PC-9 (cell line): ENCODE results near the gene SEL1L3. TPM values are rescaled to one million over a fixed set of nuclear protein-coding genes. Genes with fewer than 3 reads are reported as not detected.

ENCODE experiments used
- BruUV-seq: library from RNA; stranded (reverse); fragments of 400-500 nt; replicated peaks from 2 replicates; lab custom pipeline; 2021; lab: Mats Ljungman, UMichigan
- CTCF ChIA-PET: fragments of 300-600 bp; sonication (Branson Sonifier 250); formaldehyde crosslinking; loops from one replicate; lab custom pipeline; 2022; ENCODE audit warnings: antibody characterized with exemption; lab: Charles Lee
- POLR2A ChIA-PET: fragments of 300-600 bp; sonication (Branson Sonifier 250); formaldehyde crosslinking; loops from one replicate; lab custom pipeline; 2022; ENCODE audit warnings: antibody characterized with exemption; ENCODE audit not compliant: unreplicated experiment; lab: Charles Lee
- DNase-seq, 2 experiments: peaks; one replicate each; pipeline versions ENCODE4 v3.0.0 to v3.0.0-alpha.2; 2015 to 2022; ENCODE audit warnings: mixed read lengths in 1 of 2
- H2AFZ ChIP-seq: fragments of 200-600 bp; sonication (generic); 2 replicates; pipeline ENCODE4 v1.8.1; 2017; ENCODE audit warnings: antibody characterized with exemption
- H3F3A ChIP-seq: fragments of 200-600 bp; sonication (generic); 2 replicates; pipeline ENCODE4 v1.8.1; 2017; ENCODE audit warnings: antibody characterized with exemption, mild to moderate bottlenecking, low read depth; ENCODE audit not compliant: insufficient read depth
- H3K27ac ChIP-seq: fragments of 200-600 bp; sonication (generic); 2 replicates; pipeline ENCODE4 v1.6.1; 2016; ENCODE audit warnings: mixed run types
- H3K27me3 ChIP-seq: fragments of 200-600 bp; sonication (generic); 2 replicates; pipeline ENCODE4 v1.6.1; 2016; ENCODE audit warnings: low read depth, mixed run types; ENCODE audit not compliant: insufficient read depth
- H3K36me3 ChIP-seq: fragments of 200-600 bp; sonication (generic); 2 replicates; pipeline ENCODE4 v1.6.1; 2016; ENCODE audit warnings: low read depth, mixed run types
- H3K4me1 ChIP-seq: fragments of 200-600 bp; sonication (generic); replicated peaks from 2 replicates; pipeline ENCODE4 v1.6.1; 2016; ENCODE audit warnings: mixed run types; ENCODE audit not compliant: insufficient read depth
- H3K4me2 ChIP-seq: fragments of 200-600 bp; sonication (generic); 2 replicates; pipeline ENCODE4 v1.6.1; 2017; ENCODE audit warnings: mixed run types
- H3K4me3 ChIP-seq: fragments of 200-600 bp; sonication (generic); 2 replicates; pipeline ENCODE4 v1.6.1; 2016; ENCODE audit warnings: mixed run types
- H3K79me2 ChIP-seq: fragments of 200-600 bp; sonication (generic); 2 replicates; pipeline ENCODE4 v1.6.1; 2017; ENCODE audit warnings: low read depth, mixed run types
- H3K9me2 ChIP-seq: fragments of 200-600 bp; sonication (generic); 2 replicates; pipeline ENCODE4 v1.8.1; 2017; ENCODE audit warnings: mild to moderate bottlenecking; ENCODE audit not compliant: insufficient read depth
- H3K9me3 ChIP-seq: fragments of 200-600 bp; sonication (generic); 2 replicates; pipeline ENCODE4 v1.8.1; 2016; ENCODE audit warnings: low read depth; ENCODE audit not compliant: insufficient read depth
- H4K20me1 ChIP-seq: fragments of 200-600 bp; sonication (generic); 2 replicates; pipeline ENCODE4 v1.8.1; 2017; ENCODE audit not compliant: insufficient read depth
- EZH2 ChIP-seq: fragments of 200-600 bp; sonication (generic); IDR thresholded peaks from 2 replicates; pipeline ENCODE4 v1.8.0; 2017; ENCODE audit warnings: antibody characterized with exemption, low read depth
- intact Hi-C: fragments of 100-400 bp; cut with micrococcal nuclease; formaldehyde crosslinking; loops from one replicate; pipeline ENCODE4 v1.10.0; 2022; ENCODE audit not compliant: unreplicated experiment
- total RNA-seq: library from RNA; stranded (reverse); gene quantifications from 2 replicates; pipeline ENCODE4 v1.2.3, GENCODE V29; 2021
- TF ChIP-seq, protein P1 (sequence below): fragments of 200-600 bp; sonication (generic); conservative IDR thresholded peaks from 2 replicates; pipeline ENCODE4 v1.6.1; 2017; ENCODE audit warnings: mixed run types, antibody characterized with exemption, mild to moderate bottlenecking, moderate library complexity

SEL1L3 gene
- total RNA-seq, 1 experiment from 2014 or later: 79.2 TPM

DNA sequence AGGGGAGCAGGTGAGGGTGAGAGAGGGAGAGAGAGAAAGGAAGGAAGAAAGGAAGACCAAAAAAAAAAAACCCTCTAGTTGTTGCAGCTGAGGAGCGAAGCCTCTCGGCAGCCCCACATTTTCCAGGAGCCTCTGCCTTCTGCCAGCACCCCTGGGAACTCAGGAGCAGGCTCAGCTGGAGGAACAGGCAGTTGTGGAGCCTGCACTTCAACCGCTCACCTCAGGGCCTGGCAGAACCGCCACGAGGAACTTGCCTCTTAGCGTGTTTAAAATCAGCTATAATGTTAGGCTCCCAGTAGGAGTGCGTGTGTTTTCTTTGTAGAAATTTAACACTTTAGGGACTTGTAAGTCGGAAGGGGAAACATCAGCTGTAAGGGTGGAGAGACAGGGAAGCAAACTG lies 65.7 kb downstream of the SEL1L3 start:
- no peaks in the 10 kb centered on the region for H3K27me3 ChIP-seq
- no peak overlapping the region for H2AFZ ChIP-seq
- intact Hi-C loops: no loop called here
- H3K9me3 ChIP-seq: no peaks in the 10 kb centered on the region
- CTCF ChIA-PET: no interaction called here
- no peak overlapping the region for H3K4me2 ChIP-seq
- no peaks in the 10 kb centered on the region for H3K79me2 ChIP-seq
- no peak overlapping the region for H3K4me3 ChIP-seq
- no peak overlapping the region for H3K27ac ChIP-seq
- TF ChIP-seq, protein P1, sequence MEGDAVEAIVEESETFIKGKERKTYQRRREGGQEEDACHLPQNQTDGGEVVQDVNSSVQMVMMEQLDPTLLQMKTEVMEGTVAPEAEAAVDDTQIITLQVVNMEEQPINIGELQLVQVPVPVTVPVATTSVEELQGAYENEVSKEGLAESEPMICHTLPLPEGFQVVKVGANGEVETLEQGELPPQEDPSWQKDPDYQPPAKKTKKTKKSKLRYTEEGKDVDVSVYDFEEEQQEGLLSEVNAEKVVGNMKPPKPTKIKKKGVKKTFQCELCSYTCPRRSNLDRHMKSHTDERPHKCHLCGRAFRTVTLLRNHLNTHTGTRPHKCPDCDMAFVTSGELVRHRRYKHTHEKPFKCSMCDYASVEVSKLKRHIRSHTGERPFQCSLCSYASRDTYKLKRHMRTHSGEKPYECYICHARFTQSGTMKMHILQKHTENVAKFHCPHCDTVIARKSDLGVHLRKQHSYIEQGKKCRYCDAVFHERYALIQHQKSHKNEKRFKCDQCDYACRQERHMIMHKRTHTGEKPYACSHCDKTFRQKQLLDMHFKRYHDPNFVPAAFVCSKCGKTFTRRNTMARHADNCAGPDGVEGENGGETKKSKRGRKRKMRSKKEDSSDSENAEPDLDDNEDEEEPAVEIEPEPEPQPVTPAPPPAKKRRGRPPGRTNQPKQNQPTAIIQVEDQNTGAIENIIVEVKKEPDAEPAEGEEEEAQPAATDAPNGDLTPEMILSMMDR: no peak
- no peak for TF ChIP-seq EZH2
- no peaks in the 10 kb centered on the region for H3K4me1 ChIP-seq
- no peaks in the 10 kb centered on the region for H4K20me1 ChIP-seq
- POLR2A ChIA-PET: no interaction called here
- BruUV-seq: no TSS peak
- no peaks in the 10 kb centered on the region for H3K36me3 ChIP-seq
- no peaks in the 10 kb centered on the region for H3F3A ChIP-seq
- no peak for DNase-seq
- no peaks in the 10 kb centered on the region for H3K9me2 ChIP-seq

DNA sequence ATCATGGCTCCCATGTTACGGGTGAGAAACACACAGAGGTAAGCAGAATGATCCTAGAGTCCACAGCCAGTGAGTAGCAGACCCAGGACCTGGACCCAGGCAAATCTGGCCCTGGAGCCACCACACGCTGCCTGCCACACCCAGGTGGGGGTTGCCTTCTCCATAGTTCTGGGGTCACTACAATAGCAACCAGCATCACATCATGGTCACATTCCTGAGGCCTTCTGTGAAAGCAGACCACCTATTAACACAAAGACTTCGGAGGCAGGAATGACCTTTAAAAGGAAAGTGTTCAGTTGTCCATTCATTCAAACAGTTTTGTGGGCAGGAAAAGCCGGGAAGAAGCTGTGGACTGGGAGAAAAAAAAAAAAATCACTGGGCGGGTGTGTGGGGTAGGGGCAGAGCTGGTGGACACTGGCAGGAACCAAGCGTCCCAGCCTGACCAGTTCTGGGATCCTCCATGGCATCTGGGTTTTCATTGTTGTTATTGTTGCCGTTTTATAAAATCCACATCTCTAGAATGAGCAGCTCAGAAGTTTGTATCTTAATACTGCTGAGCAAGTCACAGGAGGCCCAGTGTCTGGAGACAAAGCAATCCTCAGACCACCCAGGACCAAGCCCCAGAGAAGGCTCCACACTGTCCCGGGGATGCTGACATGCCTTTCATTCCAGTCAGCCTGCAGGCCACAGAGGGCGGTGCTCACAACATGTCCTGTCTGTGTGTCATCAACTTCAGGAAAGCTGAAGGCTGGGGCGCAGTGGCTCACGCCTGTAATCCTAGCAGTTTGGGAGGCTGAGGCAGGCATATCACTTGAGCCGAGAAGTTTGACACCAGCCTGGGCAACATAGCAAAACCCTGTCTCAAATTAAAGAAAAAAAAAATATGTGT lies 67.0 kb downstream of the SEL1L3 start:
- no peaks in the 10 kb centered on the region for H3K9me3 ChIP-seq
- H3K27ac ChIP-seq: no peak overlapping the region
- ChIA-PET CTCF (no interaction called here), POLR2A (no interaction called here)
- no peak overlapping the region for H2AFZ ChIP-seq
- no peak overlapping the region for H3K4me2 ChIP-seq
- H3F3A ChIP-seq: no peaks in the 10 kb centered on the region
- DNase-seq: no peak
- H3K79me2 ChIP-seq: no peaks in the 10 kb centered on the region
- H3K4me3 ChIP-seq: no peak overlapping the region
- H3K36me3 ChIP-seq: no peaks in the 10 kb centered on the region
- TF ChIP-seq, protein P1: no peak
- TF ChIP-seq EZH2: no peak
- H3K27me3 ChIP-seq: no peaks in the 10 kb centered on the region
- no TSS peak for BruUV-seq
- intact Hi-C loops: no loop called here
- no peaks in the 10 kb centered on the region for H3K9me2 ChIP-seq
- H4K20me1 ChIP-seq: no peaks in the 10 kb centered on the region
- no peaks in the 10 kb centered on the region for H3K4me1 ChIP-seq

DNA sequence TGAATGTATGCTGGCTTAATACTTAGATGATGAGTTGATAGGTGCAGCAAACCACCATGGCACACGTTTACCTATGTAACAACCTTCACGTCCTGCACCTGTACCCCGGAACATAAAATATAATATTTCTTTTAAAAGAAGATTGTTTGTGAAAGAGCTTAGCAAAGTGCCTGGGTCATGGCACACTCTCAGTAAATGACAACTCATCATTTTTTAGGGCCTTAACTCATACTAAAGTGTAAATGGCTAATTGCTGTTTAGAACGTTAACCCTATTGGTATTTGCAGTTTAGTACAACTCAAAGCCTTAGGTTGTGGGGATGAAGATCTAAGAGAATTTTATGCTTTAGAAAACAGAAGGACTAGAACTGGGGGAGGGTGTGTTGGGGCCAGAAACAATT lies 67.7 kb downstream of the SEL1L3 start:
- CTCF ChIA-PET: no interaction called here
- Histone ChIP-seq H3K27ac (no peak overlapping the region), H3K4me2 (no peak overlapping the region), H3K27me3 (no peaks in the 10 kb centered on the region), H3K4me3 (no peak overlapping the region), H3K79me2 (no peaks in the 10 kb centered on the region), H3K9me3 (no peaks in the 10 kb centered on the region), H3K9me2 (no peaks in the 10 kb centered on the region), H3K4me1 (no peaks in the 10 kb centered on the region), H3F3A (no peaks in the 10 kb centered on the region), H4K20me1 (no peaks in the 10 kb centered on the region), H3K36me3 (no peaks in the 10 kb centered on the region), H2AFZ (no peak overlapping the region)
- no TSS peak for BruUV-seq
- POLR2A ChIA-PET: no interaction called here
- no peak for TF ChIP-seq EZH2
- TF ChIP-seq, protein P1: no peak
- intact Hi-C loops: no loop called here
- no peak for DNase-seq
